GM19397 (cell line): Measurements from ENCODE around the gene FSTL4.

ENCODE experiments used
- ATAC-seq: cut with Tn5 transposase; IDR thresholded peaks from one replicate; pipeline ENCODE4 v1.9.1; 2021; ENCODE audit warnings: mild to moderate bottlenecking, moderate library complexity; ENCODE audit not compliant: unreplicated experiment

FSTL4 gene

GRCh38 chr5:133277744-133278143 lies 334.6 kb downstream of the FSTL4 start:
- no peak for ATAC-seq

- ATAC-seq: no peak
Measured at GRCh38 chr5:133276171-133276570, 336.2 kb downstream of the FSTL4 start.

- no peak for ATAC-seq
Measured at GRCh38 chr5:133275631-133276030, 336.7 kb downstream of the FSTL4 start.

GRCh38 chr5:133274597-133274935 lies 337.8 kb downstream of the FSTL4 start:
- ATAC-seq: no peak

GRCh38 chr5:133273661-133274596 lies 338.4 kb downstream of the FSTL4 start:
- ATAC-seq: no peak

GRCh38 chr5:133272345-133272744 lies 340.0 kb downstream of the FSTL4 start:
- no peak for ATAC-seq

- ATAC-seq: no peak
Measured at GRCh38 chr5:133271606-133272005, 340.7 kb downstream of the FSTL4 start.

- ATAC-seq: no peak
Measured at GRCh38 chr5:133269691-133270090, 342.6 kb downstream of the FSTL4 start.

- no peak for ATAC-seq
Measured at GRCh38 chr5:133267601-133268000, 344.7 kb downstream of the FSTL4 start.

GRCh38 chr5:133266966-133267365 lies 345.4 kb downstream of the FSTL4 start:
- ATAC-seq: no peak

- ATAC-seq: no peak
Measured at GRCh38 chr5:133266527-133266878, 345.8 kb downstream of the FSTL4 start.

- no peak for ATAC-seq
Measured at GRCh38 chr5:133265720-133266526, 346.4 kb downstream of the FSTL4 start.

GRCh38 chr5:133265257-133265656 lies 347.1 kb downstream of the FSTL4 start:
- ATAC-seq: no peak

GRCh38 chr5:133262690-133263089 lies 349.7 kb downstream of the FSTL4 start:
- ATAC-seq: no peak

- no peak for ATAC-seq
Measured at GRCh38 chr5:133261993-133262392, 350.3 kb downstream of the FSTL4 start.

GRCh38 chr5:133260715-133261114 lies 351.6 kb downstream of the FSTL4 start:
- no peak for ATAC-seq

- no peak for ATAC-seq
Measured at GRCh38 chr5:133259199-133259997, 352.9 kb downstream of the FSTL4 start.

GRCh38 chr5:133257977-133258376 lies 354.4 kb downstream of the FSTL4 start:
- no peak for ATAC-seq

- no peak for ATAC-seq
Measured at GRCh38 chr5:133256276-133256675, 356.1 kb downstream of the FSTL4 start.

GRCh38 chr5:133254803-133255202 lies 357.5 kb downstream of the FSTL4 start:
- no peak for ATAC-seq

GRCh38 chr5:133253671-133254070 lies 358.7 kb downstream of the FSTL4 start:
- ATAC-seq: no peak
